T-helper 1 cell treated with Interleukin-12 subunit alpha and Interleukin-12 subunit beta and Interleukin-4 antibody, amounts not matched to agents 30 ng/mL and 1 ng/mL, for 36 hours (primary cell): Measurements from ENCODE around the gene PLEKHA4. TPM values are rescaled to one million over a fixed set of nuclear protein-coding genes. Genes with fewer than 3 reads are reported as not detected.

ENCODE experiments used
- intact Hi-C: fragments of 100-400 bp; cut with micrococcal nuclease; formaldehyde crosslinking; loops from one replicate; pipeline ENCODE4 v1.15.1; 2024
- total RNA-seq: library from RNA; stranded (reverse); gene quantifications from 2 replicates; pipeline ENCODE4 v1.2.3, GENCODE V29; 2022

Gene PLEKHA4
- total RNA-seq, 1 donor from 2014 or later, result 3.2 TPM

- intact Hi-C loops, result no loop called here
Measured at GRCh38 chr19:48805452-48805851, 63.0 kb downstream of the PLEKHA4 start.

DNA sequence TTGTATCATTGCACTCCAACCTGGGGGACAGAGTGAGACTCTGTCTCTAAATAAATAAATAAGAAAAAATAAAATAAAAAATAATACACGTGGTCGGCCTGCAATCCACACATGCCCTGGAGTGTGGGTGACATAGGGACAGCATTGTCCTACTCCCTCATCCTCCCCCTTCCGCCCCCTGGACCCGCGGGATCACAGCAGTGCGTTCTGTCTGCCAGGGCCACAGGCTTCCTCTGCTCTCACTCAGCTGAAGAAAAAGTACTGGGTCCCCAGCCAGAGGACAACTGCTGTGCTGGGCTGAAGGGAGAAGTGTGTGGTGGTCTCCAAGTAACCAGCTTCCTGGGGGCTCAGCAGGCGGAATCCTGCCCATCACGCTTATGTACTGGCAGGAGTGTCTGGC is 63.9 kb downstream of the PLEKHA4 start:
- intact Hi-C loops, result no loop called here

- intact Hi-C loops, result no loop called here
Measured at GRCh38 chr19:48802623-48803022, 65.8 kb downstream of the PLEKHA4 start.

GRCh38 chr19:48799358-48800300 is 68.8 kb downstream of the PLEKHA4 start:
- intact Hi-C loops, result no loop called here

GRCh38 chr19:48798937-48799336 is 69.5 kb downstream of the PLEKHA4 start:
- intact Hi-C loops, result no loop called here

- intact Hi-C loops, result no loop called here
Measured at GRCh38 chr19:48797103-48797502, 71.3 kb downstream of the PLEKHA4 start.

- intact Hi-C loops, result no loop called here
Measured at GRCh38 chr19:48796298-48797083, 71.9 kb downstream of the PLEKHA4 start.

- intact Hi-C loops, result loop anchor here (1.0 to 2.0 kb wide), 9 partner anchors 11 to 176 kb away; partner anchors contain the start of genes CA11, FTL, IZUMO1 and PPP1R15A
Measured at GRCh38 chr19:48795685-48796070, 72.7 kb downstream of the PLEKHA4 start.

GRCh38 chr19:48795055-48795684 is 73.2 kb downstream of the PLEKHA4 start:
- intact Hi-C loops, result loop anchor here (1.0 to 2.0 kb wide), 9 partner anchors 11 to 176 kb away; partner anchors contain the start of genes CA11, FTL, IZUMO1 and PPP1R15A

DNA sequence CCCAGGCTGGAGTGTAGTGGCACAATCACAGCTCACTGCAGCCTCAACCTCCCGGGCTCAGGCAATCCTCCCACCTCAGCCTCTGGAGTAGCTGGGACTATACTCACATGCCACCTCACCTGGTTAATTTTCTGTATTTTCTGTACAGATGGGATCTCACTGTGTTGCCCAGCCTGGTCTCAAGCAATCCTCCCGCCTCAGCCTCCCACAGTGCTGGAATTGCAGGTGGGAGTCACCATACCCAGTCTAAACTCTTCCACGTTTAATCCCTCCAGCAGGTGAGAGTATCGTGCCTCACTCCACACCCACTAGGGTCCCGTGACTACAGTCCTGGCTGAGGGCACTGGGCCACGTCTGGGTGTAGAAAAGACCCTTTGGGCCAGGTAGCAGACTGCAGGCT is 74.1 kb downstream of the PLEKHA4 start:
- intact Hi-C loops, result loop anchor here (2.0 kb wide), 2 partner anchors 47 to 147 kb away; partner anchors contain the start of genes CA11 and IZUMO1

GRCh38 chr19:48793271-48793670 is 75.1 kb downstream of the PLEKHA4 start:
- intact Hi-C loops, result no loop called here

DNA sequence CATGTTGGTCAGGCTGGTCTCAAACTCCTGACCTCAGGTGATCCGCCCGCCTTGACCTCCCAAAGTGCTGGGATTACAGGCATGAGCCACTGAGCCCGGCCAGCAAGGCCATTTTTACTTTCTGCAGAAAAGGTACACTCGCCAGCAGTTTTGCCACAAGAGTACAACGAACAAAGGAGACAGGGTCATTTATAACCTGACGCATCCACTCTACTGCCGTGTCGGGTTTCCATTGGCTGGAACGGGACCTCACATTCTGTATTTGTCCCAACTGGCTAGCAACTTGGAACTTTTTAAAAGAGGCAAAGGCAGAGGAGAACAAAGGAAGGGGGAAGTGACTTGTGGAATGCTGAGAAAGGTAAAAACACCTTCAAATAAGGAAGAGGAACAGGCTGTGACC is 81.1 kb downstream of the PLEKHA4 start:
- intact Hi-C loops, result loop anchor here (10.0 kb wide), 1 partner anchor 417 kb away; no protein-coding TSS in a partner anchor

Other genes starting within 250 kb of the PLEKHA4 start
- 1,358 and 1,391 TPM in 2 replicates for gene RPL18, start 249.4 kb downstream of the PLEKHA4 start, total RNA-seq
- gene SPHK2, start 249.1 kb downstream of the PLEKHA4 start, total RNA-seq, result 32.7 and 41.5 TPM in 2 replicates
- gene DBP, start 231.2 kb downstream of the PLEKHA4 start, total RNA-seq, result 6.4 and 8.0 TPM in 2 replicates
- 6.6 and 8.8 TPM in 2 replicates for gene CA11, start 222.4 kb downstream of the PLEKHA4 start, total RNA-seq
- 0.51 and 0.81 TPM in 2 replicates for gene NTN5, start 195.6 kb downstream of the PLEKHA4 start, total RNA-seq
- not detected in 2 replicates for gene FUT2, start 172.6 kb downstream of the PLEKHA4 start, total RNA-seq
- 1.4 and 1.6 TPM in 2 replicates for gene MAMSTR, start 148.9 kb downstream of the PLEKHA4 start, total RNA-seq
- gene RASIP1, start 128.0 kb downstream of the PLEKHA4 start, total RNA-seq, result 0.10 and 0.15 TPM in 2 replicates
- gene IZUMO1, start 121.7 kb downstream of the PLEKHA4 start, total RNA-seq, result not detected in 2 replicates
- 0.29 and 0.54 TPM in 2 replicates for gene FUT1, start 116.0 kb downstream of the PLEKHA4 start, total RNA-seq
- gene FGF21, start 113.1 kb downstream of the PLEKHA4 start, total RNA-seq, result not detected in 2 replicates
- gene BCAT2, start 57.6 kb downstream of the PLEKHA4 start, total RNA-seq, result 55.1 and 56.3 TPM in 2 replicates
- gene HSD17B14, start 32.1 kb downstream of the PLEKHA4 start, total RNA-seq, result 1.3 TPM in 2 replicates
- 37.9 and 38.1 TPM in 2 replicates for gene PPP1R15A, start 3.8 kb upstream of the PLEKHA4 start, total RNA-seq
- not detected in 2 replicates for gene TULP2, start 30.1 kb upstream of the PLEKHA4 start, total RNA-seq
- 273 and 277 TPM in 2 replicates for gene NUCB1, start 31.7 kb upstream of the PLEKHA4 start, total RNA-seq
- gene DHDH, start 65.1 kb upstream of the PLEKHA4 start, total RNA-seq, result 0.34 TPM in 1 of 2 replicates, not detected in the other
- gene BAX, start 86.3 kb upstream of the PLEKHA4 start, total RNA-seq, result 376 and 407 TPM in 2 replicates
- 1,064 and 1,113 TPM in 2 replicates for gene FTL, start 96.7 kb upstream of the PLEKHA4 start, total RNA-seq
- gene GYS1, start 124.7 kb upstream of the PLEKHA4 start, total RNA-seq, result 67.8 and 76.2 TPM in 2 replicates
- gene RUVBL2, start 125.3 kb upstream of the PLEKHA4 start, total RNA-seq, result 87.7 and 96.1 TPM in 2 replicates
- not detected in 2 replicates for gene LHB, start 148.5 kb upstream of the PLEKHA4 start, total RNA-seq
- gene CGB3, start 155.7 kb upstream of the PLEKHA4 start, total RNA-seq, result not detected in 2 replicates
- not detected in 2 replicates for gene CGB2, start 163.3 kb upstream of the PLEKHA4 start, total RNA-seq
- gene CGB1, start 168.3 kb upstream of the PLEKHA4 start, total RNA-seq, result not detected in 2 replicates
- not detected in 2 replicates for gene CGB5, start 175.2 kb upstream of the PLEKHA4 start, total RNA-seq
- not detected in 2 replicates for gene CGB8, start 180.5 kb upstream of the PLEKHA4 start, total RNA-seq
- not detected in 2 replicates for gene CGB7, start 189.1 kb upstream of the PLEKHA4 start, total RNA-seq
- gene NTF4, start 196.2 kb upstream of the PLEKHA4 start, total RNA-seq, result not detected in 2 replicates
- 0.07 TPM in 1 of 2 replicates, not detected in the other for gene KCNA7, start 204.1 kb upstream of the PLEKHA4 start, total RNA-seq
- gene SNRNP70, start 216.8 kb upstream of the PLEKHA4 start, total RNA-seq, result 233 and 234 TPM in 2 replicates
- 2.1 and 3.4 TPM in 2 replicates for gene LIN7B, start 245.8 kb upstream of the PLEKHA4 start, total RNA-seq